Activated CD8-positive, alpha-beta memory T cell treated with anti-CD3 and anti-CD28 coated beads for 1 hour (primary cell): ENCODE measurements around the gene NUDT19.
A peak's percentile ranks its signal among the peaks of the same experiment; 100 is the strongest.
"Not testable (repeated sequence)": the region's sequence is repeated elsewhere in the genome, so short reads cannot be mapped to it uniquely, and the experiment has no call there.

Source experiments
- DNase-seq, 2 donors: peaks; one replicate each; pipeline ENCODE4 v3.0.0-alpha.2; 2020; ENCODE audit warnings: low read depth in 1 of 2; ENCODE audit errors: extremely low read depth in 1 of 2

Gene NUDT19

DNA sequence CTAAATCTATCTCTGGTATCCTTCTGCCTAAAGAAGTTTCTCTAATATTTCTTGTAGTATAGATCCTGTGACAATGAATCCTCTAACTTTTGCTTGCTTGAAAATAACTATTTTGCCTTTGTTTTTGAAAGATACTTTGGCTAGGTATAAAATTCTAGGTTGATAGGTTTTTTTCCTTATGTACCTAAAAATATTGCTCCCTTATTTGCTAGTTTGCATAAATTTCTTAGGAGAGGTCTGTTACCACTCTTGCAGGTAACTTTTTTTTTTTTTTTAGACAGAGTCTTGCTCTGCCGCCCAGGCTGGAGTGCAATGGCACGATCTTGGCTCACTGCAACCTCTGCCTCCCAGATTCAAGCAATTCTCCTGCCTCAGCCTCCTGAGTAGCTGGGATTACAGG lies 12.4 kb downstream of the NUDT19 start:
- not testable (repeated sequence) for DNase-seq

DNA sequence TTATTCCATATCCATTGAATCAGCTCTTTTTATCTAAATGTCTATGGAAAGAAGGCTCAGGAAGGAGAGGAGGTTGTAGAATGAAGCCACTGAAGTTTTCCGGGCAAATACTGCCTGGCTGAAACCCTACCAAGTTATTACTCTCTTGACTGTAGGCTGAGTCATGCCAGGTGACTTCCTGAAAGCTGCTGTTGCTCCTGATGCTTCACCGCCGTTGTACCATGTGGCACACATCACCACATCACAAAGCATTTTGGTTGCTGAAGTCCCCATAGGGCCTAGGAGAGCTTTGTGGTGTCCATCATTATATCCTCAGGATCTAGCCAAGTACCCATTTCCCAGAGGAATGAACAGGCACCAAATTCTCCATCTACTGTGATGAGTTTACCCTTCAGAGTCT lies 16.8 kb downstream of the NUDT19 start:
- peak in 1 of 2 donors; percentile 9 for DNase-seq

DNA sequence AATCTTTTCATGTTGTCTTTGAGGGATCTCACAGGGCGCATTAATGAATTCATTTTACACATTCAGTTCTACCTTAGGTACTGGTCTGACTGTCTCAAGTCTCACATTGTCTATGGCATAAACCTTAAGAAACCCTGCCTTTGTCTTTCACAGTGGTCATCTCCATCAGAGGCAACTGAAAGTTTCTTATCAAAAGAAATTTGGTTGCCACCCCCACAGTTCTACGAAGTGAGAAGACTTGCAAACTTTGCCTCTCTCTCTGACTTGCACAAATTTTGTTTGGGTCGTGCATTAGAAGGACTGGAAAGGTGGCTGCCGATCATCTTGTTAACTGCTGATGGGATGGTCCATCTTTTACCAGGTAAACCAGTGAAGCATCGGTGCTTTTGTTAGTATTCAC lies 17.4 kb downstream of the NUDT19 start:
- DNase-seq = no peak

DNA sequence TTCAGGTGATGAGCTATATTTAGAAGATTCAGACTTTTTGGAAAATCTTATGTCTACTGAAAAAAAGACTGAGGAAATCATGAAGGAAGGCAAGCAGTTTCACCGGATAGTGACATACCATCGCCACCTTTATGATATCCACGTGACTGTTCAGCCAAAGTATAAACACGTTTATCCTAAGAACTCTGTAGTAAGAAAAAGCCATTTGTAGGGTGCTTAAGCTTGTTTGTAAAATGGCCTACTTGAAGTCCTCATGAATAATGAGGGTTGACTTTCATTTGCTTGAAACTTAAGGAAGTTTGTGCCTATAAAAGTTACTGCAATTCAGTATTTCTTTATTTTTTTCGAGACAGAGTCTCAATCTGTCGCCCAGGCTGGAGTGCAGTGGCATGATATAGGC lies 20.1 kb downstream of the NUDT19 start:
- no peak for DNase-seq

GRCh38 chr19:32716203-32716602 lies 24.6 kb downstream of the NUDT19 start:
- not testable (repeated sequence) for DNase-seq

DNA sequence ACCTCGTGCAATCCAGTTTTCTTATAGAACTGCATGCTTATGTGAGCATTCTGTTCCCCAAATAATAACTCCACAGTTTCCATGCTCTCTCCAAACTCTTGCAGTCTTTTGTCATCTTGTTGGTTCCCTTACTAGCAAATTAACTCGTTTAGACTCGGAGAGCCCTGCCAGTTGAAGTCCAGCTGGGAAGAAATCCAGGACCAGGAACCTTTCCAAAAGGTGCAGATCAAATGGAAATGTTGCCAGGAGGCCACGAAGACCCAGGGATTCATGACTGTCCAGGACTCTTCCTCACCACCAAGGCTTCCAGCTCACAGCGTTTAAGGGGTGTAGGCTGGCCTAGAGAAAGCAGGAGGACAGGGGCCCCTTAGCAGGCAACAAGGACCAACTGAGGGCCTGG lies 25.9 kb downstream of the NUDT19 start:
- DNase-seq = no peak

GRCh38 chr19:32718286-32718685 lies 26.7 kb downstream of the NUDT19 start:
- no peak for DNase-seq

GRCh38 chr19:32719611-32720059 lies 28.0 kb downstream of the NUDT19 start, which contains the start of gene TDRD12:
Gene TDRD12, plus strand, starts transcription at chr19:32719767. Its CDS starts 306 bp downstream, at chr19:32720073.
- no peak for DNase-seq

- no peak for DNase-seq
These were observed 28.8 kb downstream of the NUDT19 start for GRCh38 chr19:32720216-32720935.

DNA sequence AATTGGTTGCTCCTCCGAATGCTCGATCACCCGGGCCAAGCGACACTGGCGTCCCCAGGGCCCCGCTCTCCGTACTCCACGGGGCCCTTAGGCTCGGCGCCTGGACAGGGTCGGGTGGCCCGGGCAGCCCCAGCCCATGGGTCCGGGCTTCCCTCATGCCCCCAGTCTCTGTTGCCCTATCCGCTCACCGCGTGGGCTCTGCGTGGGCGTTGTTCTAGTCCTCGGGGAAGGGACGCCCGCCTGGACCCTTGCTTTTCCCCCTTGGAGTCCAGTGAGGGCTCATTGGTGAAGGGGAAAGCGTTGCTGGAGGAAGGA lies 29.3 kb downstream of the NUDT19 start:
- DNase-seq = no peak

DNA sequence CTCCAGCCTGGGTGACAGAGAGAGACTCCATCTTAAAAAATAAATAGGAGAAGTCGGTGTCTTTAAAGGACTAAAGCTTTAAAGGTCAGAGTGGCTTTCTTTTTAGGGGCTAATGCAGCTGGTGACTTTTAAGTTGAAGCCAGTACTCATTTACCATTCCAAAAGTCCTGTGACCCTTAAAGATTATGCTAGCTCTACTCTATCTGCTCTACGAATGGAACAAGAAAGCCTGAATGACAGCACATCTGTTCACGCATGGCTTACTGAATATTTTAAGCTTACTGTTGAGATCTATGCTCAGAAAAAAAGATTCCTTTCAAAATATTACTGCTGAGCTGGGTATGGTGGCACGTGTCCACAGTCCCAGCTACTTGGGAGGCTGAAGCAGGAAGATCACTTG lies 44.3 kb downstream of the NUDT19 start:
- no peak for DNase-seq

GRCh38 chr19:32743021-32743420 lies 51.4 kb downstream of the NUDT19 start:
- no peak for DNase-seq

DNA sequence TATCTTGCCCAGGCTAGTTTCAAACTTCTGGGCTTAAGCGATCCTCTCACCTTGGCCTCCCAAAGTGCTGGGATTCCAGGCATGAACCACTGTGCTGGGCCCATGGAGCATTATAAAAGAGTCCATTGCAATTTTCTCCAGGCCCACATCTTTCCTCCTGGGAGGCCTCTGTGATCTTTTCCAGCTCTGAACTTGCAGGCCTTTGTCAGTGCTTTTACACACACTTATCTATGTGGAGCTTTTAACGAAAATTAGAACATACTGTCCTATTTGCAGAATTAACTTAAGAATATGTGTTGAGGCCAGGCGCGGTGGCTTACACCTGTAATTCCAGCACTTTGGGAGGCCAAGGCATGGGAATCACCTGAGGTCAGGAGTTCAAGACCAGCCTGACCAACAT lies 51.8 kb downstream of the NUDT19 start:
- no peak for DNase-seq

DNA sequence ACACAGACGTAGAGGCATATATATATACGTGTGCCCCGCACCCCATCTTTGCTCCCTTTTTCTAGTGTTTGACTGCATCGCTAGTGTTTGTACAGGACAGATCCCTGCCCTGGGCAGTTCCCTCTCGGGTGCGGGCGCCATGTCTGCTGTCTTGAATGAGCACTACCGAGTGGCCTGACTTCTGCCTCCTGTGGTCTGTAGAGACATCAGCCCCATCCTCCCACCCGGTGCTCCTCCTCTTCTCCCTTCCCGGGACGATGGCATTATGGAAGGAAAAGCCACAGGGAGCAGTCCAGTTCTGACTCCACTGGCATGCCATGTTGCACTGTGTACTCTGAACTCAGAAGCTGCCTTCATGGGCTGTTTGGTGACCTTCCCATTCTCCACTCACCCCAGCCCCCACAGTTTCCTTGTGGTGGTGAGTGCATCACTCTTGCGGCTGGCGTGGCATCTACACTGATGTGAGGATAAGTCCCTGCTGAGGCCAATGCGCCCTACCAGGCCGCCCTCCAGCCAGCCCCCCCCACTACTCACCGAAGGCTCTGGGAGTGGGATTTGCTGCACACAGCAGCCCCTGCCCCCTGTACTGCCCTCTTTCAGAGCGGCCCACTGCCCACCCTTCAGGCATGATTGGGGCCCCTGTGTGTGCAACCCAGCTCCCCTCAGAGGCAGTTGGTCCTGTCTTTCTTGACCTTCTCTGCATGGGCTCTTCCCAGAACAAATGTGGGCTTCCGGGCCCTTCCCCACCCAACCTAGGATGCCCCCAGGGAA lies 53.1 kb downstream of the NUDT19 start:
- no peak for DNase-seq

DNA sequence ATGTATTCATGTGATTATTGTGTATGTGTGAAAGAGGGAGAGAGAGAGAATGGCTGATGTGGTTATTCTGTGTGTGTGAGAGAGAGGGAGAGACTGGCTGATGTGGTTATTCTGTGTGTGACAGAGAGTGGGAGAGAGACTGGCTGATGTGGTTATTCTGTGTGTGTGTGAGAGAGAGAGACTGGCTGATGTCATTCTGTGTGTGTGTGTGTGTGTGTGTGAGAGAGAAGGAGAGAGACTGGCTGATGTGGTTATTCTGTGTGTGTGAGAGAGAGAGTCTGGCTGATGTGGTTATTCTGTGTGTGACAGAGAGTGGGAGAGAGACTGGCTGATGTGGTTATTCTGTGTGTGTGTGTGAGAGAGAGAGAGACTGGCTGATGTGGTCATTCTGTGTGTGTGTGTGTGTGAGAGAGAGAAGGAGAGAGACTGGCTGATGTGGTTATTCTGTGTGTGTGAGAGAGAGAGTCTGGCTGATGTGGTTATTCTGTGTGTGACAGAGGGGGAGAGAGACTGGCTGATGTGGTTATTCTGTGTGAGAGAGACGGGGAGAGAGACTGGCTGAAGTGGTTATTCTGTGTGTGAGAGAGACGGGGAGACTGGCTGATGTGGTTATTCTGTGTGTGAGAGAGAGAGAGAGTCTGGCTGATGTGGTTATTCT lies 54.1 kb downstream of the NUDT19 start:
- not testable (repeated sequence) for DNase-seq

DNA sequence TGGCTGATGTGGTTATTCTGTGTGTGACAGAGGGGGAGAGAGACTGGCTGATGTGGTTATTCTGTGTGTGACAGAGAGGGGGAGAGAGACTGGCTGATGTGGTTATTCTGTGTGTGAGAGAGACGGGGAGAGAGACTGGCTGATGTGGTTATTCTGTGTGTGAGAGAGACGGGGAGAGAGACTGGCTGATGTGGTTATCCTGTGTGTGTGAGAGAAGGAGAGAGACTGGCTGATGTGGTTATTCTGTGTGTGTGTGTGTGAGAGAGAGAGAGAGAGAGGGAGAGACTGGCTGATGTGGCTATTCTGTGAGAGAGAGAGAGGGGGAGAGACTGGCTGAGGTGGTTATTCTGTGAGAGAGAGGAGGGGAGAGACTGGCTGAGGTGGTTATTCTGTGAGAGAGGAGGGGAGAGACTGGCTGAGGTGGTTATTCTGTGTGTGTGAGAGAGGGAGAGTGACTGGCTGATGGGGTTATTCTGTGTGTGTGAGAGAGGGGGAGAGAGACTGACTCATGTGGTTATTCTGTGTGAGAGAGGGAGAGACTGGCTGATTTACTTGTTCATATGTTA lies 55.1 kb downstream of the NUDT19 start:
- not testable (repeated sequence) for DNase-seq

DNA sequence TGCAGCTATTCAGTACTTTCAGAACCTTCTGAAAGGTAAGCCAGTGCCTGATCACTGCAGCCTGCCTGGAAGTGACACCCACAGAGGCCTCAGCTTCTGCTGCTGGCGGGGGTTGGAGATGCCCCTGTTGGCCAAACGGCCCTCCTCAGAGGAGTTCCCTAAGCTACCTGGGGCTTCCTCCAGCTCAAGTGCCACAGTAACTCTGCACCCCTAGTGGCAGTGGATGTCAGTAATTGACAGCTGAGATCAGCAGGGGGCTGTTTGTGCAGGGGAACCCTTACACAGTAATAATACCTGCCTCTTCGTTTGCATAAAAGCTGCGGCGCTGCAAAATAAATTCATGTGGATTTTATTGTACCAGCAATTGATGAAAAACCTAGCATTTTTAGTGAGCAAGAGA lies 56.9 kb downstream of the NUDT19 start:
- no peak for DNase-seq

DNA sequence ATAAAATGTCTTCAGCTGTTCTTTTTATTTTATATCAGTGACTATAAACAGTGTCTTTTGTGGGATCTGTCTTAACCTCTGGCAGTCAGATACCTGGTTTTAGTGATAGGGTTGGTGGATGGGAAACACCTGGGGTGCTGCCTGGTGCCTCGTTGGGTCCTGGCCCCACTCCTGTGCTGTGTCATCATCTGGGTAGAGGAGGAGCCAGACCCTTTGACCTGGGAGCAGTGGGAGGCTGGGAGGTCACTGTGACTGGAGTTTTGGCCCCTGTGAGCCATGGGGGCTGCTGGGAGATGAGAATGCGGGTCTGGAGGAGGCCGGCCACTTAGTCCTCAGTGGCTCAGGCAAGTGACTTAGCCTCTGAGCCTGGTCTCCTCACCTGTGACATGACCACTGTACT lies 57.3 kb downstream of the NUDT19 start:
- DNase-seq = no peak

DNA sequence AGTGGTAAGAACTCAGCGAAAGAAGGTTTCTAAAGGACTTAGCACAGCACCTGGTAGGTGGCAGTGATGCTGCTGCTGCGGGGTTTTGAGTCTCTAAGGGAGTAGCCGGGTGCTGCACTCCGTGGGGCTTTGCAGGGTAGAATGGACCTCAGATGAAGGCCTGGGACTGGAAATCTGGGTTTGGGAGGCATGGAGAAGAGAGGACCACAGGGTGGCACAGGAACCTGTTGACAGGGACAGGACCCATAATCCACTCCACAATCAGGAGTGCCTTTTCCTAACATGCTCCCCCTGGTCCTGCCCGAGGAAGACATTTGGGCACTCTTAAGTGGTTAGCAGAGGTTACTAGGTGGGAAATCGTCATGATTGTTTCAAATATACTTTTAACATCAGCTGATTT lies 57.7 kb downstream of the NUDT19 start:
- DNase-seq = no peak

- no peak for DNase-seq
These were observed 58.9 kb downstream of the NUDT19 start for GRCh38 chr19:32750441-32751055.

DNA sequence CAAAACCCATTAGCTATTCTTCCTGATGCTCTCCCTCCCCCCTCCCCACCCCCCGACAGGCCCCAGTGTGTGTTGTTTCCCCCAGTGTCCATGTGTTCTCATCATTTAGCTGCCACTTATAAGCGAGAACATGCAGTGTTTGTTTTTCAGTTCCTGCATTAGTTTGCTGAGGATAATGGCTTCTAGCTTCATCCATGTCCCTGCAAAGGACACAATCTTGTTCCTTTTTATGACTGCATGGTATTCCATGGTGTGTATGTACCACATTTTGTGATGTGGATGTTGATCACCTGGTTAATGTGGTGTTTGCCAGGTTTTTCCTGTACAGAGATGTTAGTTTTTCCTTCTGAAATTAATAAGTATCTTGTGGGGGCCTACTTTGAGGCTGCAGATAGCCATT lies 59.4 kb downstream of the NUDT19 start:
- no peak for DNase-seq
